Stimulated activated CD8-positive, alpha-beta memory T cell treated with anti-CD3 and anti-CD28 coated beads, Interleukin-15, amount 100 ng/mL, for 48 hours (primary cell): ENCODE results near the gene GFOD2.

ENCODE experiments used
- DNase-seq, 2 donors: peaks; one replicate each; pipeline ENCODE4 v3.0.0-alpha.2; 2020; ENCODE audit warnings: low read depth in 2 of 2

GFOD2 gene

DNA sequence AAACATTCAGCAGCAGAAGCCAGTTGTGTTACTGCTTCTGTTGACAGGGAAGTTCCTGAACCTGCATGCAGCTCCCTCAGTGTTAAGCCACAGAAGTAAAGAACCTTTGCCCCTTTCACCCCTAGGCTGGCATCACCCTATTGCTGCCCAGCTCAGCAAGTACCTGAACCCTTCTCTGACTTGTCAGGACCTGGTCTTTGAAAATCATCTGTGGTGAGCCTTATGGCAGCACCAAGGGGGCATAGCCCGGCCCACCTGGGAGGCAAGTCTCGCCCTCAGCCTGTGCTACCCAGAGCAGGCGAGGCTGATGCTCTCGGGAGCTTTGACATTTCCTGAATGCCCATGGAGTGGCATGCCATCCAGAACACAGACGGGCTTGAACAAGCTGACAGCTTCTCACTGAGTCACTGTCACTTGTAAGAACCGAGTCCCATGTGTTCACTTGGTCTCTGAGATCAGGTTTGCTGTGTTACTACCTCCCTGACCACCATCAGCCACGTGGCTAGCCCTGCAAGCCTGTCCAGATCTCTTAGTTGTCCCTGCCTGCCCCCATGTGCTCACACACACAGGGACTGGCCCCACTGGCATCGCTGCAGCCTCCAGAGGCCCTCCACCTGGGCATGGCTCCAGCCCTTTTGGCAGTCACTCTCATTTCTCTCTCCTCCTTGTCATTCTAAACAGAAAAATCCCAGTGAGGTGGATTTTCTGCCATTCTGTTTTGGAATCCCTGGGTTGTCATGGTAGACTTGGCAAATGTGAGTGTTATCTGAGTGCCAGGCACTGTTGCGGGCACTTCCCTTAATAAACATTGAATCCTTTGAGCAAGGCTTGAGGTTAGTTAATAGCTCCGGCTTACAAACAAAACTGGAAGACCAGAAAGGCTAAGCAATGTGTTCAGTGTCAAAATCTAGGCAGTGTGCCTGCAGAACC, 77.1 kb downstream of the GFOD2 start:
- DNase-seq: no peak

GRCh38 chr16:67637625-67638024, 81.5 kb downstream of the GFOD2 start:
- DNase-seq: no peak

GRCh38 chr16:67636713-67637112, 82.4 kb downstream of the GFOD2 start:
- no peak for DNase-seq

- no peak for DNase-seq
Observed at GRCh38 chr16:67632415-67633172, 86.5 kb downstream of the GFOD2 start.

DNA sequence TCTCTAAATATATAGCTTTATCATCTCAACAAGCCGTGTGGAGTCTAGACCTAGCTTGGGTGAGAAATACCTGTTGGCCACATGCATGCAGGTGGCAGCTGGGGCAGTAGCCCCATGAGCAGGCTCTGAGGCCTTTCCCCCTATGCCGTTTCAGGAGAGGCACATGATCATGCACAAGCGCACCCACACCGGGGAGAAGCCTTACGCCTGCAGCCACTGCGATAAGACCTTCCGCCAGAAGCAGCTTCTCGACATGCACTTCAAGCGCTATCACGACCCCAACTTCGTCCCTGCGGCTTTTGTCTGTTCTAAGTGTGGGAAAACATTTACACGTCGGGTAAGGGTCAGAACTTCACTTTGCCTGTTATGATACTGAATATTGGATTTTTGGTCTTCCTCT, 90.9 kb downstream of the GFOD2 start:
- DNase-seq: no peak
